Brain microvascular endothelial cell (primary cell): ENCODE data around the gene COPS3.
"Not testable (repeated sequence)": the region's sequence is repeated elsewhere in the genome, so short reads cannot be mapped to it uniquely, and the experiment has no call there.

Experiments used
- DNase-seq: peaks from one replicate; pipeline ENCODE4 v3.0.0-alpha.2; 2020
- H3K27ac ChIP-seq: fragments of 250-450 bp; sonication (Bioruptor Pico); 2 replicates; pipeline ENCODE4 v1.5.1; 2020; ENCODE audit warnings: mild to moderate bottlenecking, moderate library complexity
- H3K27me3 ChIP-seq: fragments of 250-450 bp; sonication (Bioruptor Pico); replicated peaks from 2 replicates; pipeline ENCODE4 v1.5.1; 2020; ENCODE audit warnings: mild to moderate bottlenecking
- H3K36me3 ChIP-seq: fragments of 250-450 bp; sonication (Bioruptor Pico); replicated peaks from 2 replicates; pipeline ENCODE4 v1.5.1; 2020; ENCODE audit warnings: mild to moderate bottlenecking
- H3K4me3 ChIP-seq: 2 replicates; pipeline ENCODE4 v1.5.1; 2011; ENCODE audit warnings: low read depth, mild to moderate bottlenecking, control low read depth, low read length, moderate library complexity
- CTCF ChIP-seq: IDR thresholded peaks from 2 replicates; pipeline ENCODE4 v1.5.1; 2011; ENCODE audit warnings: low read depth, mild to moderate bottlenecking, moderate library complexity, low read length, control low read depth, inconsistent platforms; ENCODE audit errors: missing control alignments
- in situ Hi-C: cut with HindIII; loops from 2 replicates; pipeline ENCODE4 v1.10.0; 2017; ENCODE audit warnings: low sequenced_read_pairs, low pct_ligation_motif_present

The COPS3 gene

GRCh38 chr17:17279316-17279715 is 1.7 kb downstream of the COPS3 start:
- H3K27ac ChIP-seq = no peak overlapping the region
- H3K4me3 ChIP-seq = no peak overlapping the region
- in situ Hi-C loops = no loop called here

DNA sequence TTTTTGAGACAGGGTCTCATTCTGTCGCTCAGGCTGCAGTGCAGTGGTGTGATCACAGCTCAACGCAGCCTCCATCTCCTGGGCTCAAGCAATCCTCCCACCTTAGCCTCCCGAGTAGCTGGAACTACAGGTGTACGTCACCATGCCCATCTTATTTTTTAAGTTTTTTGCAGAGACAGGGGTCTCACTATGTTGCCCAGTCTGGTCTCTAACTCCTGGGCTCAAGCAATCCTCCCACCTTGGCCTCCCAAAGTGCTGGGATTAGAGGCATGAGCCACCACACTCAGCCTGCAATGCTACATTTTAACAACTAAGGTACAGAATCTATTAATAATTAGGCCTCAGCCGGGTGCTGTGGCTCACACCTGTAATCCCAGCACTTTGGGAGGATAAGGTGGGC is 3.6 kb downstream of the COPS3 start:
- in situ Hi-C loops, H3K4me3 ChIP-seq, H3K27ac ChIP-seq, H3K27me3 ChIP-seq, DNase-seq: not testable (repeated sequence)
- peaks cover 15% of the 10 kb centered on the region for H3K36me3 ChIP-seq

More at GRCh38 chr17:17279316-17279715, 1.7 kb downstream of the COPS3 start:
- Histone ChIP-seq H3K27me3 (no peaks in the 10 kb centered on the region), H3K36me3 (peaks cover 2% of the 10 kb centered on the region)
- TF ChIP-seq CTCF = no peak
- DNase-seq = no peak

- no peak for TF ChIP-seq CTCF
- Histone ChIP-seq H3K36me3 (peaks cover 18% of the 10 kb centered on the region), H3K4me3 (no peak overlapping the region), H3K27ac (no peak overlapping the region), H3K27me3 (no peaks in the 10 kb centered on the region)
- no peak for DNase-seq
- in situ Hi-C loops = no loop called here
Measured at GRCh38 chr17:17275971-17276370, 5.1 kb downstream of the COPS3 start.

GRCh38 chr17:17269926-17270773 is 10.9 kb downstream of the COPS3 start:
- Histone ChIP-seq H3K36me3 (peaks cover 55% of the 10 kb centered on the region), H3K27ac (no peak overlapping the region), H3K27me3 (no peaks in the 10 kb centered on the region), H3K4me3 (no peak overlapping the region)
- in situ Hi-C loops = no loop called here
- DNase-seq = no peak
- TF ChIP-seq CTCF = peak; percentile 58

- no peak overlapping the region for H3K4me3 ChIP-seq
- H3K36me3 ChIP-seq = peaks cover 63% of the 10 kb centered on the region
- H3K27ac ChIP-seq = no peak overlapping the region
- no peak for DNase-seq
- in situ Hi-C loops = no loop called here
- no peak for TF ChIP-seq CTCF
- no peaks in the 10 kb centered on the region for H3K27me3 ChIP-seq
Measured at GRCh38 chr17:17264430-17264829, 16.6 kb downstream of the COPS3 start.

DNA sequence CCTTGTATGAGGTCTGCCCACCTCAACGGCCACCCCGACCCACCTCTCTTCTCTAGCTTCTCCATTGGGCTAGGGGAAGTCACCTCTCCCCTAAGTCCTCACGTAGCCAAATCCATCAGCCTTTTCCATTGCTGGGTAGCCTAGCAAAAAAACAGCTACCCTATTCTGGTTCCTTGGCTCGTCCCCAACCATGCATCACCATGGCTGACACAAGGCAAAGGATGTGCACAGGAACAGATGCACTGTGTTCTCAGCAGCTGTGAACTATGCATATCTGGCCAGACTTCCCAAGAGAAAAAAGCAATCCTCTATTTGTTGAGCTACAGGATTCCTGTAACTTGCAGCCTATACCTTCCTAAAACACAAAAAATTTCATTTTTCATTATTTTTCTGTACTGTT is 22.0 kb downstream of the COPS3 start:
- no peak for DNase-seq
- H3K27me3 ChIP-seq = no peaks in the 10 kb centered on the region
- in situ Hi-C loops = no loop called here
- H3K36me3 ChIP-seq = peaks cover 48% of the 10 kb centered on the region
- no peak overlapping the region for H3K27ac ChIP-seq
- no peak overlapping the region for H3K4me3 ChIP-seq
- no peak for TF ChIP-seq CTCF
